Neural progenitor cell (in vitro differentiated cells): ENCODE measurements around the gene GSDMA.

Experiments used
- CTCF ChIP-seq: fragments of 200-600 bp; sonication (generic); IDR thresholded peaks from 2 replicates; pipeline ENCODE4 v1.5.1; 2017; ENCODE audit warnings: antibody characterized with exemption, mild to moderate bottlenecking
- EZH2 ChIP-seq: fragments of 200-600 bp; sonication (generic); IDR thresholded peaks from 2 replicates; pipeline ENCODE4 v1.6.1; 2017; ENCODE audit warnings: antibody characterized with exemption, mild to moderate bottlenecking, moderate library complexity
- EZH2phosphoT487 ChIP-seq: fragments of 200-600 bp; sonication (generic); IDR thresholded peaks from 2 replicates; pipeline ENCODE4 v1.6.1; 2017; ENCODE audit warnings: antibody characterized with exemption

DNA sequence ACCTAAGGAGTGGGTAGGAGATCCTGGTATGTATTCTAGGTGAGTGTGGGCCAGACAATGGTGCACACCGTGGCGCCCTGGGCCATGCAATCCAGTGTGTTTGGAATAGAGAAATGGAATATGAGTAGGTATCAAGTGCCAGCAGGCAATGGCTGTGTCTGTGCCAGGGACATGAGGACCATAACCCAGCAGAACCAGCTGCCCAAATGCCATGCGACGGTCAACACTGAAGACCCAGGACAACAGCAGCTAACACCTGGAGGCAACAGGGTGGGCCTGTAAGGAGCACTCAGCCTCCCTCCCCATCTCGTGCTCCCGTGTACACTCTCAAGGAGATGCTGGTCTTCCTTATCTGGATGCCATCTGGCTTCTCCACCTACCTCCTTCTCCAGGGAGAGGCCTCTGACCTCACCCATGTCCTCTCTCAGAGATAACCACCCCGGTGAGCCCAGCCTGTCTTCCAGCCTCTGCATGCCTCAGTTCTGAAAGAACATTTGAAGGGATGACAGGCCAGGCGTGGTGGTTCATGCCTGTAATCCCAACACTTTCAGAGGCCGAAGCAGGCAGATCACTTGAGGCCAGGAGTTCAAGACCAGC is 43.6 kb upstream of the GSDMA start:
- no peak for TF ChIP-seq CTCF
- no peak for TF ChIP-seq EZH2phosphoT487
- TF ChIP-seq EZH2 = no peak
